ENCODE measurements around the gene MESP1. TPM values are rescaled to one million over a fixed set of nuclear protein-coding genes. Genes with fewer than 3 reads are reported as not detected.
"Not testable (repeated sequence)": the region's sequence is repeated elsewhere in the genome, so short reads cannot be mapped to it uniquely, and the experiment has no call there.

MESP1 gene
- total RNA-seq, 1 donor from 2014 or later = 6.6 TPM

DNA sequence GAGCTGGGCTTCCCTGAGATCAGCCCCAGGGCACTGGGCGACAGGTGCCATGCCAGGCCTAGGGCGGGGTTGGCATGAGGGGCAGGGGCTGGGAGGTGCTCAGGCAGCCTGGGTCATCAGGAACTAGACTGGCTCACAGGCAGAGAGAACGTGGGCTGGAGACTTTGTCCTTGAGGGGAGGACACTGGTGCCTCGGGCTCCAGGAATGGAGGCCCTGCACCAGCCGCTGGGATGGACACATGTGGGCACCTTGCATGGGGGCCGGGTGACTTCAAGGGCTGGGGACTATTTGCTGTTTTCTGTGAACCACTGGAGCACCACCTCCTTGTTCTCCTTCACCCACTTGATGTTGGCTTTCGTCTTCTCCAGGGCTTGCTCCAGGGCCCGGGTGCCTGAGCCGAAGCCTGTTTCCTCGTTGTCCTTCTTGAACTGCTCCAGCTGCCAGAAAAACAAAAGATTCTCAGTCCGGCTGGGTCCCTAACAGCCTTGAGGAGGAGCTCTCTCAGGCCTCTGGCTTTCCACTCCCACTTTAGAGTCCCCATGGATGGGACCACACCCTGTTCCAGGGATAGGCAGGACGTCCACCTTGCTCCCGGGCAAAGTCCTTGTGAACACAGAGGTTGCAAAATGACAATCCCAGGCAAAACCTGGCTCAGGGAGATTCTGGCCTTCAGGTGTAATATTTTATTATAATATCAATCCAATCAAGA, 34.2 kb upstream of the MESP1 start:
- H3K4me3 Mint-ChIP-seq = no peak overlapping the region

GRCh38 chr15:89784686-89784960, 33.6 kb upstream of the MESP1 start:
- Mint-ChIP-seq H3K4me1 (ENCODE audit: low read depth) (peaks cover 21% of the 10 kb centered on the region), H3K4me3 (no peak overlapping the region), H3K36me3 (ENCODE audit: low read depth) (no peaks in the 10 kb centered on the region), H3K9me3 (peaks cover 8% of the 10 kb centered on the region), H3K27me3 (ENCODE audit: insufficient read depth) (peaks cover 5% of the 10 kb centered on the region), H3K27ac (no peak overlapping the region)
- intact Hi-C loops (cut with micrococcal nuclease) = no loop called here
- DNase-seq (ENCODE audit: low spot score) = no peak

More for the DNA sequence above, 34.2 kb upstream of the MESP1 start:
- peaks cover 5% of the 10 kb centered on the region for H3K27me3 Mint-ChIP-seq (ENCODE audit: insufficient read depth)
- peaks cover 8% of the 10 kb centered on the region for H3K9me3 Mint-ChIP-seq
- H3K4me1 Mint-ChIP-seq (ENCODE audit: low read depth) = peaks cover 21% of the 10 kb centered on the region
- intact Hi-C loops (cut with micrococcal nuclease) = no loop called here
- H3K36me3 Mint-ChIP-seq (ENCODE audit: low read depth) = no peaks in the 10 kb centered on the region
- H3K27ac Mint-ChIP-seq = no peak overlapping the region
- DNase-seq (ENCODE audit: low spot score) = no peak

- Mint-ChIP-seq H3K27me3 (ENCODE audit: insufficient read depth) (peaks cover 5% of the 10 kb centered on the region), H3K4me3 (no peak overlapping the region), H3K4me1 (ENCODE audit: low read depth) (peaks cover 21% of the 10 kb centered on the region), H3K27ac (no peak overlapping the region), H3K36me3 (ENCODE audit: low read depth) (no peaks in the 10 kb centered on the region), H3K9me3 (peaks cover 8% of the 10 kb centered on the region)
- intact Hi-C loops (cut with micrococcal nuclease) = no loop called here
- DNase-seq (ENCODE audit: low spot score) = no peak
Measured at GRCh38 chr15:89783861-89784685, 33.0 kb upstream of the MESP1 start.

DNA sequence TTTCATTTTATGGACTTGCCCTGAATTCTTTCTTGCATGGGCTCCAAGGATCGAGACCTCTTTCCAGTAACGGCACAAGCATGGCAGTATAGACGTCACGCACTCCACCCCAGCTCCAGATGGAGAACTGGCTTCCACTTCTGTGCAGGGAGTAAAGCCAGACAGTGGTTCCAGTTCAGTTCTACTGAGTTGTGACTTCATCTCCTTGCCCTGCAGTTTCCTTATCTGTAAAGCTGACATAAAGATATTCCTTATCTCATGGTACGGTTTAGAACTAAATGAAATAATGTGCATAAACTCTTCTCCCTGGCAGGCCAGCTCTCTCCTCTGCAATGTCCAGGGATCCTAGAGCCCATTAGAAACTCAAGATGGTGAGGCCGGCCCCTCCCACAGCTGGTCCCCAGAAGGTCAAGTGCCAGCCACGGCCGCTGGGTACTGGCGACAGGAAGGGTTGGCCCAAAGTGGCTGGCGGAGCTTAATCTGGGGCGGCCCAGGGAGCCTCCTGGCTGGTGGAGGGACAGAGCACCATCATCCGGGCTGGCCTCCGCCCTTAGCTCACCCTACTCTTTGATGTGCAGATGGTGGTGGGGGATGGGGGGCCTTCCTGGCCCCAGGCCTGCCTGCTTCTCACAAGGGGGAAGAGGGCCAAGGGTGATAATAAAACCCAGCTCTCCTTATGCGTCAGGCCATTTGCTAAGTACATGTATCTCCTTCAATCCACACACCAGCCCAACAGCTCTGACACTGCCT, 32.2 kb upstream of the MESP1 start:
- Mint-ChIP-seq H3K9me3 (peaks cover 8% of the 10 kb centered on the region), H3K4me1 (ENCODE audit: low read depth) (peaks cover 21% of the 10 kb centered on the region), H3K4me3 (no peak overlapping the region), H3K27me3 (ENCODE audit: insufficient read depth) (peaks cover 9% of the 10 kb centered on the region), H3K36me3 (ENCODE audit: low read depth) (no peaks in the 10 kb centered on the region), H3K27ac (no peak overlapping the region)
- no peak for DNase-seq (ENCODE audit: low spot score)
- intact Hi-C loops (cut with micrococcal nuclease) = no loop called here

- Mint-ChIP-seq H3K27me3 (ENCODE audit: insufficient read depth) (peaks cover 12% of the 10 kb centered on the region), H3K4me1 (ENCODE audit: low read depth) (peaks cover 21% of the 10 kb centered on the region)
- DNase-seq (ENCODE audit: low spot score); H3K27ac Mint-ChIP-seq; H3K36me3 Mint-ChIP-seq (ENCODE audit: low read depth); H3K4me3 Mint-ChIP-seq; H3K9me3 Mint-ChIP-seq; intact Hi-C loops (cut with micrococcal nuclease): not testable (repeated sequence)
Measured at GRCh38 chr15:89782619-89782950, 31.5 kb upstream of the MESP1 start.

DNA sequence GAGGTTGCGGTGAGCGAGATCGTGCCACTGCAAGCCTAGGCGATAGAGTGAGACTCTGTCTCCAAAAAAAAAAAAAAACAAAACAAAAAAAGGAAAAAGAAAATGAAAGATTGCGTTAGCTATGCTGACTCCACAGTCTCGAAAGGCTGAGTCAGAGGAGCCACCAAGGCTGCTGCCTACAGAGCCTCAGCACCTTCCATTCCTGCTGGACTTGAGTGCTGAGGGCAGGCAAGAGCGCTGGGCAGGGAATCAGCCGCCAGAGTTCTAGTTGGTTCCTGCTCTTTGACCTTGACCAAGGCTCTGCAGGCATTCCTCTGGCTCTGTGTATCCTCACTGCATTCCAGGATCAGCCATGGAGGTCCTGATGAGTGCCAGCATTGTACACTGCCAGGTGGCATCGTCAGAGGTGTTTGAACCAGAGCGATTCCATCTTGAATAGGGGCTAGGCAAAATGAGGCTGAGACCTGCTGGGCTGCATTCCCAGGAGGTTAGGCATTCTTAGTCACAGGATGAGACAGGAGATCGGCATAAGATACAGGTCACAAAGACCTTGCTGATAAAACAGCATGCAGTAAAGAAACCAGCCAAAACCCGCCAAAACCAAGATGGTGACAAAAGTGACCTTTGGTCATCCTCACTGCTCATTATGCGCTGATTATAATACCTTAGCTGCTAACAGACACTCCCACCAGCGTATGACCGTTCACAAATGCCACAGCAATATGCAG, 31.0 kb upstream of the MESP1 start:
- peaks cover 16% of the 10 kb centered on the region for H3K27me3 Mint-ChIP-seq (ENCODE audit: insufficient read depth)
- H3K27ac Mint-ChIP-seq = no peak overlapping the region
- no peak overlapping the region for H3K4me3 Mint-ChIP-seq
- H3K4me1 Mint-ChIP-seq (ENCODE audit: low read depth) = peaks cover 21% of the 10 kb centered on the region
- DNase-seq (ENCODE audit: low spot score) = no peak
- no peaks in the 10 kb centered on the region for H3K36me3 Mint-ChIP-seq (ENCODE audit: low read depth)
- intact Hi-C loops (cut with micrococcal nuclease) = no loop called here
- H3K9me3 Mint-ChIP-seq = no peaks in the 10 kb centered on the region

GRCh38 chr15:89781055-89781454, 30.0 kb upstream of the MESP1 start:
- intact Hi-C loops (cut with micrococcal nuclease) = no loop called here
- Mint-ChIP-seq H3K9me3 (no peaks in the 10 kb centered on the region), H3K27ac (no peak overlapping the region), H3K4me1 (ENCODE audit: low read depth) (peaks cover 21% of the 10 kb centered on the region), H3K4me3 (no peak overlapping the region), H3K27me3 (ENCODE audit: insufficient read depth) (peaks cover 13% of the 10 kb centered on the region), H3K36me3 (ENCODE audit: low read depth) (no peaks in the 10 kb centered on the region)
- no peak for DNase-seq (ENCODE audit: low spot score)

GRCh38 chr15:89780601-89781000, 29.6 kb upstream of the MESP1 start:
- peaks cover 21% of the 10 kb centered on the region for H3K4me1 Mint-ChIP-seq (ENCODE audit: low read depth)
- H3K27ac Mint-ChIP-seq = no peak overlapping the region
- H3K27me3 Mint-ChIP-seq (ENCODE audit: insufficient read depth) = peaks cover 13% of the 10 kb centered on the region
- H3K9me3 Mint-ChIP-seq = no peaks in the 10 kb centered on the region
- intact Hi-C loops (cut with micrococcal nuclease) = no loop called here
- no peaks in the 10 kb centered on the region for H3K36me3 Mint-ChIP-seq (ENCODE audit: low read depth)
- no peak for DNase-seq (ENCODE audit: low spot score)
- H3K4me3 Mint-ChIP-seq = no peak overlapping the region

DNA sequence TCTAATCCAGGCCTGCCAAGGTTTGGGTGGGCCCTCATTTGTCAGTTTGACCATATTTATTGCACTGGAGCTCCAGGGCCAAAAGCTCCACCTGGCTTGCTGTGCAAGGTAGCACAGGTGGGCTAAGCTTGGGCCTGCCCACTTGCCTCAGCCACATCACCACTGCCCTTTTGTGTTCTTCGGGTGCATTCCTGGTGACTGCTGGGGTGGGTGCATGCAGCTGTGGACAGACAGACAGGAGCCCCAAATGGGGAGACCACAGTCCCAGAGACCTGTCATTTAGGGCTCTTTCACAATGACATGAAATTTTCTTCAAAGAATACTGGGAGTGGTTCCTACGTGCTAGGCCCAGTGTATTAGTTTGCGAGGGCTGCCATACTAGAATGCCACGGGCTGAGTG, 27.8 kb upstream of the MESP1 start:
- intact Hi-C loops (cut with micrococcal nuclease) = no loop called here
- peaks cover 18% of the 10 kb centered on the region for H3K27me3 Mint-ChIP-seq (ENCODE audit: insufficient read depth)
- H3K4me1 Mint-ChIP-seq (ENCODE audit: low read depth) = peaks cover 21% of the 10 kb centered on the region
- no peaks in the 10 kb centered on the region for H3K9me3 Mint-ChIP-seq
- H3K27ac Mint-ChIP-seq = no peak overlapping the region
- no peak for DNase-seq (ENCODE audit: low spot score)
- H3K36me3 Mint-ChIP-seq (ENCODE audit: low read depth) = no peaks in the 10 kb centered on the region
- H3K4me3 Mint-ChIP-seq = no peak overlapping the region

- Mint-ChIP-seq H3K27ac (no peak overlapping the region), H3K9me3 (no peaks in the 10 kb centered on the region), H3K4me3 (peak overlapping the region; percentile 33), H3K36me3 (ENCODE audit: low read depth) (no peaks in the 10 kb centered on the region), H3K4me1 (ENCODE audit: low read depth) (peaks cover 16% of the 10 kb centered on the region), H3K27me3 (ENCODE audit: insufficient read depth) (peaks cover 18% of the 10 kb centered on the region)
- intact Hi-C loops (cut with micrococcal nuclease) = no loop called here
- no peak for DNase-seq (ENCODE audit: low spot score)
Measured at GRCh38 chr15:89777782-89778380, 26.8 kb upstream of the MESP1 start.

- Mint-ChIP-seq H3K4me1 (ENCODE audit: low read depth) (peaks cover 14% of the 10 kb centered on the region), H3K4me3 (peak overlapping the region; percentile 33), H3K27me3 (ENCODE audit: insufficient read depth) (peaks cover 18% of the 10 kb centered on the region), H3K27ac (no peak overlapping the region), H3K9me3 (no peaks in the 10 kb centered on the region), H3K36me3 (ENCODE audit: low read depth) (no peaks in the 10 kb centered on the region)
- no peak for DNase-seq (ENCODE audit: low spot score)
- intact Hi-C loops (cut with micrococcal nuclease) = no loop called here
Measured at GRCh38 chr15:89777073-89777751, 26.2 kb upstream of the MESP1 start.
